Vagina (tissue), 2 donors: Measurements from ENCODE around the gene DCDC2. TPM values are rescaled to one million over a fixed set of nuclear protein-coding genes. Genes with fewer than 3 reads are reported as not detected.
"Not testable (repeated sequence)": the region's sequence is repeated elsewhere in the genome, so short reads cannot be mapped to it uniquely, and the experiment has no call there.

Experiments
- DNase-seq, 2 donors: peaks; one replicate each; pipeline ENCODE4 v3.0.0-alpha.2; 2017; ENCODE audit errors: extremely low spot score in 2 of 2
- H3K27ac ChIP-seq: fragments of 200-600 bp; sonication (generic); one replicate; pipeline ENCODE4 v1.5.1; 2019
- H3K27me3 ChIP-seq: fragments of 200-600 bp; sonication (generic); one replicate; pipeline ENCODE4 v1.5.1; 2019
- H3K36me3 ChIP-seq, 2 donors: fragments of 200-600 bp; sonication (generic); one replicate each; pipeline ENCODE4 v1.5.1; 2017 to 2019
- H3K4me1 ChIP-seq: fragments of 200-600 bp; sonication (generic); one replicate; pipeline ENCODE4 v1.5.1; 2019
- H3K4me3 ChIP-seq, 2 donors: fragments of 200-600 bp; sonication (generic); 1 replicate in 1 of 2; 2 replicates in 1 of 2; pipeline ENCODE4 v1.5.1; 2016 to 2019
- H3K9me3 ChIP-seq: fragments of 200-600 bp; sonication (generic); one replicate; pipeline ENCODE4 v1.5.1; 2019
- CTCF ChIP-seq, 3 experiments: fragments of 450-650 bp in 2 of 3; fragments of 200-600 bp in 1 of 3; sonication (generic) in 1 of 3; IDR thresholded peaks; one replicate each; pipeline ENCODE4 v1.5.1; 2017 to 2019; ENCODE audit warnings: antibody characterized with exemption in 3 of 3, mild to moderate bottlenecking in 2 of 3, moderate library complexity in 2 of 3
- POLR2A ChIP-seq, 2 donors: fragments of 450-650 bp; IDR thresholded peaks; one replicate each; pipeline ENCODE4 v1.6.1; 2017; ENCODE audit warnings: antibody characterized with exemption in 2 of 2, mild to moderate bottlenecking in 2 of 2, moderate library complexity in 2 of 2
- POLR2AphosphoS5 ChIP-seq, 2 donors: sonication (generic); formaldehyde crosslinking; IDR thresholded peaks; one replicate each; pipeline ENCODE4 v1.9.0; 2017; ENCODE audit warnings: antibody characterized with exemption in 2 of 2, mild to moderate bottlenecking in 2 of 2, low read depth in 1 of 2; ENCODE audit not compliant: insufficient read depth in 1 of 2
- intact Hi-C: fragments of 100-400 bp; cut with DNase I; formaldehyde crosslinking; loops from one replicate; pipeline ENCODE4 v1.15.1; 2023
- total RNA-seq: library from RNA; depleted of rRNA; stranded (reverse); fragments of >200 nt; gene quantifications from one replicate; pipeline ENCODE4 v1.2.3, GENCODE V29; 2016

Gene DCDC2
- total RNA-seq, 1 donor from 2014 or later = not detected

GRCh38 chr6:24249926-24250325, 107.9 kb downstream of the DCDC2 start:
- no peaks in the 10 kb centered on the region for H3K9me3 ChIP-seq
- H3K36me3 ChIP-seq = no peaks in the 10 kb centered on the region

GRCh38 chr6:24245275-24245674, 112.6 kb downstream of the DCDC2 start:
- H3K36me3 ChIP-seq = no peaks in the 10 kb centered on the region
- H3K9me3 ChIP-seq = no peaks in the 10 kb centered on the region
- intact Hi-C loops = no loop called here
- no peak overlapping the region for H3K4me3 ChIP-seq
- no peaks in the 10 kb centered on the region for H3K27me3 ChIP-seq
- DNase-seq = no peak
- TF ChIP-seq CTCF (IDR thresholded peaks at IDR 0.05) (no peak), POLR2AphosphoS5 (IDR thresholded peaks at IDR 0.05; ENCODE audit: insufficient read depth in 1 of 2, low read depth in 1 of 2) (no peak), POLR2A (IDR thresholded peaks at IDR 0.05) (no peak)
- H3K4me1 ChIP-seq = no peaks in the 10 kb centered on the region
- H3K27ac ChIP-seq = no peak overlapping the region

More at GRCh38 chr6:24249926-24250325, 107.9 kb downstream of the DCDC2 start:
- Histone ChIP-seq H3K4me3 (no peak overlapping the region), H3K27ac (no peak overlapping the region), H3K4me1 (no peaks in the 10 kb centered on the region), H3K27me3 (no peaks in the 10 kb centered on the region)
- DNase-seq = no peak
- intact Hi-C loops = no loop called here
- TF ChIP-seq POLR2AphosphoS5 (IDR thresholded peaks at IDR 0.05; ENCODE audit: insufficient read depth in 1 of 2, low read depth in 1 of 2) (no peak), CTCF (IDR thresholded peaks at IDR 0.05) (no peak), POLR2A (IDR thresholded peaks at IDR 0.05) (no peak)

GRCh38 chr6:24242924-24243323, 114.9 kb downstream of the DCDC2 start:
- intact Hi-C loops = no loop called here
- DNase-seq = no peak
- TF ChIP-seq CTCF (IDR thresholded peaks at IDR 0.05) = no peak
- TF ChIP-seq POLR2A (IDR thresholded peaks at IDR 0.05) = no peak
- no peak for TF ChIP-seq POLR2AphosphoS5 (IDR thresholded peaks at IDR 0.05; ENCODE audit: insufficient read depth in 1 of 2, low read depth in 1 of 2)
- H3K4me1 ChIP-seq = no peaks in the 10 kb centered on the region
- H3K27me3 ChIP-seq = no peaks in the 10 kb centered on the region
- H3K9me3 ChIP-seq = no peaks in the 10 kb centered on the region
- no peaks in the 10 kb centered on the region for H3K36me3 ChIP-seq
- no peak overlapping the region for H3K27ac ChIP-seq
- H3K4me3 ChIP-seq = no peak overlapping the region

GRCh38 chr6:24241779-24242178, 116.1 kb downstream of the DCDC2 start:
- H3K27me3 ChIP-seq, intact Hi-C loops, DNase-seq, H3K9me3 ChIP-seq, H3K36me3 ChIP-seq, H3K4me3 ChIP-seq, H3K27ac ChIP-seq, H3K4me1 ChIP-seq: not testable (repeated sequence)

- Histone ChIP-seq H3K4me3 (no peak overlapping the region), H3K27ac (no peak overlapping the region), H3K27me3 (no peaks in the 10 kb centered on the region), H3K4me1 (no peaks in the 10 kb centered on the region), H3K36me3 (no peaks in the 10 kb centered on the region), H3K9me3 (no peaks in the 10 kb centered on the region)
- no peak for DNase-seq
- TF ChIP-seq POLR2A (IDR thresholded peaks at IDR 0.05) = no peak
- no peak for TF ChIP-seq POLR2AphosphoS5 (IDR thresholded peaks at IDR 0.05; ENCODE audit: insufficient read depth in 1 of 2, low read depth in 1 of 2)
- intact Hi-C loops = no loop called here
These were observed 116.9 kb downstream of the DCDC2 start for GRCh38 chr6:24240943-24241342.

GRCh38 chr6:24240380-24240928, 117.4 kb downstream of the DCDC2 start:
- DNase-seq = no peak
- Histone ChIP-seq H3K4me3 (no peak overlapping the region), H3K36me3 (no peaks in the 10 kb centered on the region), H3K4me1 (no peaks in the 10 kb centered on the region), H3K27me3 (no peaks in the 10 kb centered on the region), H3K9me3 (no peaks in the 10 kb centered on the region), H3K27ac (no peak overlapping the region)
- TF ChIP-seq POLR2AphosphoS5 (IDR thresholded peaks at IDR 0.05; ENCODE audit: insufficient read depth in 1 of 2, low read depth in 1 of 2) = no peak
- intact Hi-C loops = no loop called here
